K562 (cell line): ENCODE data around the gene CACNG1. TPM values are rescaled to one million over a fixed set of nuclear protein-coding genes. Genes with fewer than 3 reads are reported as not detected.

ENCODE experiments used
- ATAC-seq: fragments of 200-7000 bp; cut with Tn5 transposase; 3 replicates; pipeline ENCODE4 v1.9.1; 2020; ENCODE audit warnings: moderate library complexity
- BruUV-seq: library from RNA; stranded (reverse); fragments of 400-500 nt; replicated peaks from 2 replicates; lab custom pipeline; 2021; lab: Mats Ljungman, UMichigan
- CTCF ChIA-PET: fragments of 300-600 bp; formaldehyde crosslinking; extraction: SDS; loops from one replicate; lab custom pipeline; 2021; ENCODE audit warnings: low intra/inter-chr PET ratio; lab: Yijun Ruan, JAX
- POLR2A ChIA-PET: fragments of 300-600, 350-650 bp; sonication (Branson Sonifier 250); formaldehyde crosslinking; extraction: SDS; loops from one replicate; lab custom pipeline; 2021; ENCODE audit warnings: antibody characterized with exemption, inconsistent platforms; lab: Yijun Ruan, JAX
- DNase-seq, 4 experiments: peaks; one replicate each; pipeline versions ENCODE4 v3.0.0 to v3.0.0-alpha.2; 2011 to 2018; ENCODE audit warnings: low spot score in 3 of 4, mixed read lengths in 3 of 4; ENCODE audit errors: extremely low read depth in 1 of 4
- FAIRE-seq: peaks from 2 replicates; lab custom pipeline; 2011; peaks lifted over from hg19 to GRCh38; lab: Jason Lieb, UNC
- H2AFZ ChIP-seq: 2 replicates; pipeline ENCODE4 v1.6.0; 2011; ENCODE audit warnings: low read depth, low read length, control low read depth, inconsistent platforms
- H3K27ac ChIP-seq: fragments of 200-600 bp; 3 replicates; pipeline ENCODE4 v1.8.0; 2011; ENCODE audit warnings: low read depth, mild to moderate bottlenecking, control low read depth, inconsistent platforms, low read length, moderate library complexity, mixed read lengths; ENCODE audit errors: extremely low read depth
- H3K27me3 ChIP-seq, 2 experiments: fragments of 300-600 bp in 1 of 2; 2 replicates in 1 of 2; 3 replicates in 1 of 2; pipeline versions ENCODE4 v1.6.0 to v1.8.0; 2011; ENCODE audit warnings: inconsistent platforms in 2 of 2, low read length in 2 of 2, mild to moderate bottlenecking in 1 of 2, mixed read lengths in 1 of 2, moderate library complexity in 1 of 2; ENCODE audit not compliant: control insufficient read depth in 2 of 2, insufficient read depth in 2 of 2
- H3K36me3 ChIP-seq: fragments of 300-600 bp; 3 replicates; pipeline ENCODE4 v1.8.0; 2011; ENCODE audit warnings: mild to moderate bottlenecking, low read length, inconsistent platforms; ENCODE audit not compliant: control insufficient read depth, insufficient read depth
- H3K4me1 ChIP-seq, 2 experiments: fragments of 200-600 bp in 1 of 2; replicated peaks in 1 of 2; 2 replicates in 1 of 2; 3 replicates in 1 of 2; pipeline versions ENCODE4 v1.5.1 to v1.8.0; 2011; ENCODE audit warnings: inconsistent platforms in 2 of 2, low read length in 2 of 2, mild to moderate bottlenecking in 1 of 2, mixed read lengths in 1 of 2, moderate library complexity in 1 of 2; ENCODE audit not compliant: control insufficient read depth in 2 of 2, insufficient read depth in 2 of 2
- H3K4me2 ChIP-seq: 2 replicates; pipeline ENCODE4 v1.6.1; 2011; ENCODE audit warnings: low read length, control low read depth, inconsistent platforms, mixed read lengths; ENCODE audit not compliant: insufficient read depth
- H3K4me3 ChIP-seq: fragments of 200-600 bp; sonication (generic), shearing (Covaris generic); 2 replicates; pipeline ENCODE4 v1.5.1; 2016; ENCODE audit warnings: control low read depth, inconsistent platforms
- H3K79me2 ChIP-seq: fragments of 200-600 bp; 3 replicates; pipeline ENCODE4 v1.8.0; 2011; ENCODE audit warnings: low read length, inconsistent platforms; ENCODE audit not compliant: control insufficient read depth, insufficient read depth
- H3K9ac ChIP-seq, 2 experiments: 2 replicates each; pipeline versions ENCODE4 v1.6.0 to v1.6.1; 2011; ENCODE audit warnings: low read depth in 2 of 2, low read length in 2 of 2, control low read depth in 1 of 2, inconsistent platforms in 1 of 2, mild to moderate bottlenecking in 1 of 2, mixed read lengths in 1 of 2; ENCODE audit not compliant: insufficient read depth in 1 of 2
- H3K9me1 ChIP-seq: one replicate; pipeline ENCODE4 v1.6.0; 2011; ENCODE audit warnings: inconsistent platforms, mild to moderate bottlenecking, low read length, moderate library complexity; ENCODE audit not compliant: control insufficient read depth, insufficient read depth
- H3K9me3 ChIP-seq: replicated peaks from 2 replicates; pipeline ENCODE4 v1.5.1; 2011; ENCODE audit warnings: low read depth, low read length, inconsistent platforms; ENCODE audit not compliant: control insufficient read depth, insufficient read depth
- H4K20me1 ChIP-seq: replicated peaks from 2 replicates; pipeline ENCODE4 v1.6.1; 2011; ENCODE audit warnings: low read length, inconsistent platforms, mixed read lengths; ENCODE audit not compliant: control insufficient read depth, insufficient read depth
- ARHGAP35 ChIP-seq: fragments of 450-650 bp; IDR thresholded peaks from 2 replicates; pipeline ENCODE4 v1.6.1; 2018; ENCODE audit not compliant: partially characterized antibody
- ELF4 ChIP-seq: fragments of 450-650 bp; formaldehyde crosslinking; IDR thresholded peaks from 2 replicates; pipeline ENCODE4 v1.4.0; 2022; ENCODE audit warnings: missing genetic modification characterization
- EP300 ChIP-seq: IDR thresholded peaks from 2 replicates; pipeline ENCODE4 v1.6.1; 2012; ENCODE audit warnings: low read length, improper control_type of control experiment
- EP400 ChIP-seq: fragments of 450-650 bp; IDR thresholded peaks from 2 replicates; pipeline ENCODE4 v1.6.1; 2017; ENCODE audit warnings: antibody characterized with exemption, mild to moderate bottlenecking, moderate library complexity
- HMBOX1 ChIP-seq: sonication (generic); IDR thresholded peaks from 2 replicates; pipeline ENCODE4 v1.6.1; 2016
- KDM2B ChIP-seq: fragments of 250-450 bp; sonication (Bioruptor Pico); IDR thresholded peaks from 2 replicates; pipeline ENCODE4 v1.8.0; 2021; ENCODE audit warnings: mild to moderate bottlenecking, moderate library complexity
- MEF2D ChIP-seq: conservative IDR thresholded peaks from 2 replicates; pipeline ENCODE4 v1.6.1; 2016; ENCODE audit warnings: low read depth, missing genetic modification characterization, missing compliant biosample characterization
- NUFIP1 ChIP-seq: fragments of 450-650 bp; IDR thresholded peaks from 2 replicates; pipeline ENCODE4 v1.6.1; 2018; ENCODE audit not compliant: partially characterized antibody
- PML ChIP-seq: IDR thresholded peaks from 2 replicates; pipeline ENCODE4 v1.6.1; 2012; ENCODE audit warnings: low read length, inconsistent platforms
- UBTF ChIP-seq, 2 experiments: IDR thresholded peaks; 2 replicates each; pipeline ENCODE4 v1.6.1; 2012; ENCODE audit warnings: improper control_type of control experiment in 2 of 2, low read depth in 2 of 2, low read length in 2 of 2, borderline replicate concordance in 1 of 2
- XRCC5 ChIP-seq: fragments of 200-400 bp; formaldehyde crosslinking; IDR thresholded peaks from 2 replicates; pipeline ENCODE4 v1.6.1; 2017; ENCODE audit warnings: low read depth, mild to moderate bottlenecking, low read length
- ZNF253 ChIP-seq: fragments of 250-450 bp; sonication (Bioruptor Pico); conservative IDR thresholded peaks from 2 replicates; pipeline ENCODE4 v1.6.1; 2021; ENCODE audit warnings: mild to moderate bottlenecking
- ZNF696 ChIP-seq: fragments of 250-450 bp; sonication (Bioruptor Pico); conservative IDR thresholded peaks from 2 replicates; pipeline ENCODE4 v1.4.0; 2020; ENCODE audit warnings: mild to moderate bottlenecking, moderate library complexity
- WGBS: fragments of 100-300 bp; shearing (Covaris generic); methylation state at CpG from one replicate; pipeline ENCODE4 v1.1.6; 2016; ENCODE audit warnings: low coverage, mixed read lengths; ENCODE audit not compliant: insufficient coverage; ENCODE audit errors: missing lambda C conversion rate; 5-methylcytosine and 5-hydroxymethylcytosine counted together
- in situ Hi-C: fragments of 300-500 bp; cut with MboI; formaldehyde crosslinking; loops from 4 replicates; pipeline ENCODE4 v1.15.0; 2018; ENCODE audit warnings: inconsistent platforms, mixed read lengths
- intact Hi-C: fragments of 100-400 bp; cut with micrococcal nuclease; formaldehyde crosslinking; loops from 2 replicates; pipeline ENCODE4 v1.14.2; 2022
- polyA plus RNA-seq, 8 experiments: library from polyadenylated mRNA; depleted of rRNA in 4 of 8; stranded (reverse) in 5 of 8; unstranded in 3 of 8; fragments of >200 nt; fragmentation: Nextera tagmentation in 2 of 8; fragmentation: Illumina TruSeq in 1 of 8; extraction: Ambion mirVana in 2 of 8; extraction: Trizol in 1 of 8; gene quantifications; 2 replicates each; pipeline versions ENCODE4 v1.2.1 to v1.2.3, GENCODE V29; 2011 to 2014; ENCODE audit warnings: inconsistent platforms in 1 of 8, missing spikeins in 1 of 8
- total RNA-seq, 7 experiments: library from RNA; depleted of rRNA in 6 of 7; stranded (reverse); fragments of >200 nt in 6 of 7; fragmentation: Illumina TruSeq in 2 of 7; extraction: Trizol in 2 of 7; gene quantifications; 2 replicates each; pipeline versions ENCODE4 v1.2.1 to v1.2.3, GENCODE V29; 2011 to 2021; ENCODE audit warnings: low replicate concordance in 1 of 7

Gene CACNG1
- total and polyA plus RNA-seq, 9 of the 15 experiments (the other 6 are each of a cell fraction or from before 2014, with no cell fraction given) = not detected

- no peak for TF ChIP-seq ZNF696
- no peak for TF ChIP-seq ELF4 (CRISPR knock-in tag)
- no peak for TF ChIP-seq MEF2D (tag)
- no peak for TF ChIP-seq PML
- TF ChIP-seq ZNF253 (CRISPR knock-in tag) = no peak
- TF ChIP-seq EP400 = no peak
- TF ChIP-seq HMBOX1 = no peak
- no peak for TF ChIP-seq KDM2B
- TF ChIP-seq EP300 = no peak
- TF ChIP-seq UBTF (IDR thresholded peaks at IDR 0.05; ENCODE audit: borderline replicate concordance in 1 of 2, low read depth in 2 of 2, low read length in 2 of 2) = no peak
- no peak for TF ChIP-seq ARHGAP35
- TF ChIP-seq NUFIP1 = no peak
- no peak for TF ChIP-seq XRCC5
- TF ChIP-seq, all 486 proteins: peak for 0
- no peak overlapping the region for H3K4me2 ChIP-seq
- ATAC-seq (no peak), DNase-seq (no peak), FAIRE-seq (no peak)
- peak overlapping the region in 1 of 2 experiments; percentile 26; a peak in 1 of 4 replicates for H3K9ac ChIP-seq
- intact Hi-C loops = no loop called here
- H3K4me1 ChIP-seq = peaks cover 0 to 6% of the 10 kb centered on the region in 2 experiments; a peak in 1 of 5 replicates
- H3K79me2 ChIP-seq = no peaks in the 10 kb centered on the region
- ChIA-PET CTCF (no interaction called here), POLR2A (interaction anchor here (0.6 kb wide), 1 partner anchor 104 kb away, joined by 5 read pairs; no protein-coding TSS in a partner anchor)
- no peak overlapping the region for H2AFZ ChIP-seq
- in situ Hi-C loops = no loop called here
- H3K36me3 ChIP-seq = no peaks in the 10 kb centered on the region; the same call in 2 of the 3 replicates
- H3K27ac ChIP-seq = no peak overlapping the region
- no peaks in the 10 kb centered on the region for H4K20me1 ChIP-seq
- no TSS peak for BruUV-seq
- no peaks in the 10 kb centered on the region for H3K9me1 ChIP-seq
- WGBS = 24% methylated on average over 17 of the region's 19 CpGs
- no peaks in the 10 kb centered on the region for H3K9me3 ChIP-seq
- H3K27me3 ChIP-seq = peaks cover 28 to 48% of the 10 kb centered on the region in 2 experiments
- H3K4me3 ChIP-seq = no peak overlapping the region
These were observed 10.7 kb downstream of the CACNG1 start for GRCh38 chr17:67055041-67055443.
